Measurements from ENCODE around the gene XRCC3. TPM values are rescaled to one million over a fixed set of nuclear protein-coding genes. Genes with fewer than 3 reads are reported as not detected.

XRCC3 gene
- total RNA-seq, 1 donor from 2014 or later = 5.2 TPM

DNA sequence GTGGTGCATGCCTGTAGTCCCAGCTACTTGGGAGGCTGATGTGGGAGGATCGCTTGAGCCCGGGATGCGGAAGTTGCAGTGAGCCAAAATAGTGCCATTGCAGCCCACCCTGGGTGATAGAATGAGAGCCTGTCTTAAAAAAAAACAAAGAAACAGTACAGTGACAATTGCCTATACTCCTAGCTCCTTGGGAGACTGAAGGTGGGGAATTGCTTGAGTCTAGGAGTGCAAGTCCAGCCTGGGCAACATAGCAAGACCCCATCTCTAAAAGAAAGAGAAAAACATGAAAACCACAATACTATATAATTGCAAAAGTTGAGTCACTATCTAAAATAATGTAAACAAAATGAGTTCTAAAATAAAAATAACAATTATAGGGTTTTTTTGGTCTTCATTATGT lies 66.2 kb downstream of the XRCC3 start:
- no peak overlapping the region for H2AFZ ChIP-seq (ENCODE audit: low read depth, low read length)
- H3K4me1 ChIP-seq (ENCODE audit: insufficient read depth, low read length) = peaks cover 13% of the 10 kb centered on the region
- Mint-ChIP-seq H3K4me1 (ENCODE audit: low read depth, unreplicated experiment) (peaks cover 6% of the 10 kb centered on the region), H3K36me3 (ENCODE audit: low read depth, unreplicated experiment) (no peaks in the 10 kb centered on the region), H3K9me3 (ENCODE audit: unreplicated experiment) (no peaks in the 10 kb centered on the region), H3K4me3 (ENCODE audit: unreplicated experiment) (no peak overlapping the region), H3K27me3 (ENCODE audit: low read depth, unreplicated experiment) (no peaks in the 10 kb centered on the region), H3K27ac (ENCODE audit: unreplicated experiment) (no peak overlapping the region)
- no peak overlapping the region for H3K4me3 ChIP-seq (ENCODE audit: insufficient read depth, low read depth, low read length)
- TF ChIP-seq, protein P1, sequence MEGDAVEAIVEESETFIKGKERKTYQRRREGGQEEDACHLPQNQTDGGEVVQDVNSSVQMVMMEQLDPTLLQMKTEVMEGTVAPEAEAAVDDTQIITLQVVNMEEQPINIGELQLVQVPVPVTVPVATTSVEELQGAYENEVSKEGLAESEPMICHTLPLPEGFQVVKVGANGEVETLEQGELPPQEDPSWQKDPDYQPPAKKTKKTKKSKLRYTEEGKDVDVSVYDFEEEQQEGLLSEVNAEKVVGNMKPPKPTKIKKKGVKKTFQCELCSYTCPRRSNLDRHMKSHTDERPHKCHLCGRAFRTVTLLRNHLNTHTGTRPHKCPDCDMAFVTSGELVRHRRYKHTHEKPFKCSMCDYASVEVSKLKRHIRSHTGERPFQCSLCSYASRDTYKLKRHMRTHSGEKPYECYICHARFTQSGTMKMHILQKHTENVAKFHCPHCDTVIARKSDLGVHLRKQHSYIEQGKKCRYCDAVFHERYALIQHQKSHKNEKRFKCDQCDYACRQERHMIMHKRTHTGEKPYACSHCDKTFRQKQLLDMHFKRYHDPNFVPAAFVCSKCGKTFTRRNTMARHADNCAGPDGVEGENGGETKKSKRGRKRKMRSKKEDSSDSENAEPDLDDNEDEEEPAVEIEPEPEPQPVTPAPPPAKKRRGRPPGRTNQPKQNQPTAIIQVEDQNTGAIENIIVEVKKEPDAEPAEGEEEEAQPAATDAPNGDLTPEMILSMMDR (IDR thresholded peaks at IDR 0.05; ENCODE audit: insufficient read depth, low read depth, low read length) = no peak
- FAIRE-seq (no peak), DNase-seq (ENCODE audit: low read depth) (no peak)
- peaks cover 100% of the 10 kb centered on the region for H4K20me1 ChIP-seq (ENCODE audit: insufficient read depth, low read length)
- H3K4me2 ChIP-seq (ENCODE audit: low read length) = no peak overlapping the region
- peaks cover 4% of the 10 kb centered on the region for H3K36me3 ChIP-seq (ENCODE audit: insufficient read depth, low read length)
- peaks cover 99% of the 10 kb centered on the region for H3K79me2 ChIP-seq (ENCODE audit: insufficient read depth, low read length)
- H3K9me3 ChIP-seq (ENCODE audit: insufficient read depth, low read depth, low read length) = no peaks in the 10 kb centered on the region
- no peak overlapping the region for H3K27ac ChIP-seq (ENCODE audit: low read depth, low read length)
- no peak overlapping the region for H3K9ac ChIP-seq (ENCODE audit: low read length)
- no peaks in the 10 kb centered on the region for H3K27me3 ChIP-seq (ENCODE audit: insufficient read depth, low read length)

Other genes with a start within 250 kb of the XRCC3 start
- gene CKB, start 192.6 kb downstream of the XRCC3 start, total RNA-seq = 174 and 178 TPM in 2 replicates
- gene TRMT61A, start 186.3 kb downstream of the XRCC3 start, total RNA-seq = 11.9 and 12.4 TPM in 2 replicates
- 32.3 and 35.2 TPM in 2 replicates for gene BAG5, start 152.8 kb downstream of the XRCC3 start, total RNA-seq
- gene COA8, start 152.5 kb downstream of the XRCC3 start, total RNA-seq = 56.2 TPM in 2 replicates
- gene KLC1, start 86.2 kb downstream of the XRCC3 start, total RNA-seq = 226 and 238 TPM in 2 replicates
- 41.7 and 42.0 TPM in 2 replicates for gene ZFYVE21, start 359 bp upstream of the XRCC3 start, total RNA-seq
- 7.0 and 9.5 TPM in 2 replicates for gene PPP1R13B, start 132.1 kb upstream of the XRCC3 start, total RNA-seq
- gene TDRD9, start 213.0 kb upstream of the XRCC3 start, total RNA-seq = not detected in 2 replicates
- not detected in 2 replicates for gene RD3L, start 227.1 kb upstream of the XRCC3 start, total RNA-seq